Fibroblast of skin of right biceps (primary cell): ENCODE measurements around the gene RPS21.

ENCODE experiments used
- DNase-seq: peaks from one replicate; pipeline ENCODE4 v3.0.0-alpha.2; 2013

RPS21 gene

DNA sequence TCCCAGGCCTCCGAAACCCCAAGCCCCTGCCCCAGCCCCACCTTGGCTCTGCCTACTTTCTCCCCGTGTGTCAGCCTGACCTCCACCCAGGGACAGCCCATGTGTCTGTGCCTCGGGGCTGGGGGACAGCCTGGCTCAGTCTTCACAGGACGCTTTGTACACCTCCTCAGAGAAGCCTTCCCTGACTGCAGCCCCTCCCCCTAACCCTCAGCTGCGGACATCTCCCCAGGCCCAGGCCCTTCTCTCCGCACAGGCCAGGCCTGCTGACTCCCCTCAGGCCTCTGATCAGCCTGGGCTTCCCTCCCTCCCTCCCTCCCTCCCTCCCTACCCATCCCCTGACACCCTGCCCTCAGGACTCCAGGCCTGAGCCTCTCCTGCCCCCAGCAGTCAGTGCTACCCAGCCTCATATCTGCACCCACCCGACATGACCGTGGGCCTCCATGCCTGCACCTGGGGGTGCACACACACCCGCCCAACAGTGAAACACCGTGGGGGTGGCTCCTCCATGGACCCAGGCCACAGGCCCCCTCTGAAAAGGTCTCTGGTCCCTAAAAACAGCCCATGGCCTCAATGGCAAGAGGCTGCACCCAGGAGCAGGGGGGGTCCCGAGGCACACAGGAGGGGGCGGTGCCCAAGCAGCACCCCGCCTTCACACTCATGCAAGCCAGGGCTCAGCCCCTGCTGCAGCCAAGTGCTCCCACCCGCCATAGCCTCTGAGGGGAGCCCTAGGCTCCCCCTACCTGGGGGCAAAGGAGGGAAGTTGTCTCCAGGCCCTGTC is 32.7 kb upstream of the RPS21 start:
- no peak for DNase-seq

GRCh38 chr20:62354811-62355341 is 32.0 kb upstream of the RPS21 start:
- DNase-seq: no peak

GRCh38 chr20:62355516-62355877 is 31.4 kb upstream of the RPS21 start:
- peak; percentile 29 for DNase-seq

DNA sequence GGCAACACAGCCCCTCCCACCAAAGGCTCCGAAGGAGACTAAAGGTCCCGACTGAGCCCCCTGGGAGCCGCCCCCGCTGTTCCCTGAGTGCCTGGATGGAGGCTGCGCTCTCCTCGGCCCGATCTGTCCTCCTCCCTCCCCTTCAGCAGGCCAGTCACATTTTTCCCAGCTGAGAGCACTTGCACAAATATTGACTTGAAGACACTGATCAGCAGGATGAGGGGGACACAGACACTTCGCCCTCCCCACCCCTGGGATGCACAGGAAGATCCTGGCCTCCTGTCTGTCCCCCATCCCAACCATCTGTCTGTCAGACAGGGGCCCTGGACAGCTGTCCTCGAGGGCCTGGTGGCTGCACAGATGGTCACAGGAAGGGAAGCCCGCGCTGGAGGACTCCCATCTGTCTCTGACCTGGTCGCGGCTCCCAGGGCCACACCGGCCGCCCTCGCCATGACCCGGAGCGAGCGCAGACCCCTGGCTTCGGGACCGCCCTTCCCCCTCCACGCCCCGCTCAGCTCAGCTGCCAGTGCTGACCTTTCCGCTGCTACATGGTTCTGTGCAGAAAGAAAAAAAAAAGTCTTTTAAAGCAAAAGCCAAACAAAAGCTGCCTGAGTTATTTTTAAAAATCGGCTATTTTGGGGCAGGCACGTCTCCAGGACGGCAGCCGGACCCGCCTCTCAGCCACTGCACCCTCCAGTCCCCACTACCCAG is 30.9 kb upstream of the RPS21 start:
- no peak for DNase-seq

- DNase-seq: no peak
Measured at GRCh38 chr20:62356589-62357186, 30.2 kb upstream of the RPS21 start.

- peak; percentile 45 for DNase-seq
Measured at GRCh38 chr20:62357187-62357667, 29.7 kb upstream of the RPS21 start.

GRCh38 chr20:62357681-62358080 is 29.2 kb upstream of the RPS21 start:
- DNase-seq: no peak

- DNase-seq: no peak
Measured at GRCh38 chr20:62358171-62359042, 28.5 kb upstream of the RPS21 start.

DNA sequence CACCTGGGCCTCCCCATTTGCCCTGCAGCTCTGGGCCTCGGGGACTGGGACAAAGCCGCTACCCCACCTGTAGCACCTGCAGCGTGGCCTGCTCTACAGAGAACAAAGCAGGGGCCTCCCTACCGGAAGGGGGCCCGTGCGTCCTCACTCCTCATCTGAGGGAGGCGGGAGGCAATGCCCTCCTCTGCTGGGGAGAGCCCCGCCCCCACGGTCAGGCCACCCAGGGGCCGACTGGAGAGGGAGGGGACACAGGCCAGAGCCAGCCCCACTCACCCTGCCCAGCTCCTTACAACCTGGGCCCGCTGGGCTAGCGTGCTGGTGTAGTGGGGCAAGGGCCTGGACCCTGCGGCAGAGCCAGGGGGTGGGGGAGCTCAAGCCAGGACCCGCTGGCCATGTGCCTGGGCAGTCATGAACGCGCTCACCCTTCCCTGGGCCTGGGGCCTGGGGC is 27.8 kb upstream of the RPS21 start:
- no peak for DNase-seq

- no peak for DNase-seq
Measured at GRCh38 chr20:62359491-62360121, 27.3 kb upstream of the RPS21 start.

DNA sequence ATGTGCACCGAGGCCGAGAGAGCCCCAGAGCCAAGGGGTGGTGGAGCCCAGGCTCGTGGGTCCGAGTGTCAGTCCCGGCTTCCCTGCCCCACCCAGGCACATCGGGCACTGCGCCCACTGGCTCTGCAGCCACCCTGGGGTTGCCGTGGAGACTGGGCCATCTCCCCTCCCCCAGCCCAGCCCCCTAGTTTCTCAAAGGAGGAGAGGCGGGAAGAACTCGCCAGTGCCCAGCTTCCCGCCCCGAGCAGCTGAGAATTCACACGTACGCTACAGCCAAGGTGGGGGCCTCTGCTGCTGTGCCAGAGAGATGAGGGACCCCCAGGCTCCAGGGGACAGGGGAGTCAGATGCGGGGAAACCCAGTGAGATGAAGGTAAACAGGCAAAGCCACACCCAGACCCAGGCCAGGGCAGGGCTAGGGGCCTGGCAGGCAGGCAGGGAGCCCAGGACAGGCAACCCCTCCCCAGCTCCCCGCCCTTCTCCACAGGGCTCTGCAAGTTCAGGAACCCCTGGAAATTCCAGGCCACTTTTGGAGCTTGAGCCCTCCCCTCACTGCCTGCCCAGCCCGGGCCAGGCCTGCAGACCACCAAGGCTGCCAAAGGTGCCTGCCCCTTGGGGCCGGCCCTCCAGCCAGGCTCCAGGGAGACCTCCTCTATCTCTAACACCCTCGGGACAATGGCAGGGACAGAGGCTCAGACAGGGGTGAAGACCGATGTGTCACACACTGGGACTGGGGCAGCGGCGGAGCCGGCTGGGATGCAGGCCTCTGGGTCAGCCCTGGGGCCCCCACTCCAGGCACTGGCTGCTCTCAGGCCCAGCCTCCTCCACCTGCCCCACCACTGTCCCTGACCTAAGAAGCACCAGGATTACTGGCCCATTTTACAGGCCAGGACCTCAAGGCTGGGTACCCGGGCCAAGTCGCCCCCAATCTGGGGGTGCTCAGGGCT is 25.8 kb upstream of the RPS21 start:
- no peak for DNase-seq

- DNase-seq: no peak
Measured at GRCh38 chr20:62361799-62362589, 24.9 kb upstream of the RPS21 start.

GRCh38 chr20:62362590-62362940 is 24.3 kb upstream of the RPS21 start:
- DNase-seq: no peak

DNA sequence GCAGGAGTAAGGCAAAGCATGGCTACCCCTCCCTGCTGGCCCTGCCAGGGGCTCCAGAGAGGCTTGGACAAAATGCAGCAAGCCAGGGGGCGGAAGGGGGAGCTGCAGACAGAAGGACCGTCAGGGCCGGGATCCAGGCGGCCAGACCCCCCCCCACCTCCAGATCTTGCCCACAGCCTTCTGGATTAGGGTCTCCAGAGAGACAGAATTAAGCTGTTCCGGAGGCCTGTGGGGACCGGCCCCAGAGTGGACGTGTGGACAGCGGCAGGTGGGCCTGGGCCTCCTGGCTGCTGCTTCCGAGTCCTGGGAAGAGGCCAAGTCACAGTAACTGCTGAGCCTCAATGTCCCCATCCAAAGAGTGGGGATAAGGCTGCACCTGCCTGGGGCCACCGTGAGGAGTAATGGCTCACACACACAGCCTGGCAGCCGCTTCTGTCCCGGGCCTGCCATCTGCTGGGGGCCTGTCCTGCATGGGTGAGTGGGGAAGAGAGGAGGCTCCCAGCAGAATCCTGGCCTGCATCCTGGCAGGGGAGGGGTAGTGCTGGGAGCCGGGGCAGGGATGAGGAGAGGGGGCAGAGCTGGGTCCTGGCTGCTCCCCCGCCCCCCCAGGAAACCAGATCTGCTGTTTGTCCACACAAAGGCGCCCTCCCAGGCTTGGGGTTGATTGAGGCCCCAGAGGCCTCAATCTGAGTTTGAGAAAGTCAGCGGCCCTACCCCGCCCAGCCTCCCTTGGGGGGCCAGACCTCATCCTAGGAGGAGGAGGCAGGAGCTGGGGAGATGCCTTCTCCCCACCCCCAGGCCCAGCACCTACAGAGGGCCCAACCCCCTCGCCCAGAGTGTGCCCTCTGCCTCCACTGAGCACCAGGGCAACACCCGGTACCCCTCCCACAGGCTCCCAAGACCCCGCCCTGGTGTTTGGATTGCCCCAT is 23.6 kb upstream of the RPS21 start:
- no peak for DNase-seq

DNA sequence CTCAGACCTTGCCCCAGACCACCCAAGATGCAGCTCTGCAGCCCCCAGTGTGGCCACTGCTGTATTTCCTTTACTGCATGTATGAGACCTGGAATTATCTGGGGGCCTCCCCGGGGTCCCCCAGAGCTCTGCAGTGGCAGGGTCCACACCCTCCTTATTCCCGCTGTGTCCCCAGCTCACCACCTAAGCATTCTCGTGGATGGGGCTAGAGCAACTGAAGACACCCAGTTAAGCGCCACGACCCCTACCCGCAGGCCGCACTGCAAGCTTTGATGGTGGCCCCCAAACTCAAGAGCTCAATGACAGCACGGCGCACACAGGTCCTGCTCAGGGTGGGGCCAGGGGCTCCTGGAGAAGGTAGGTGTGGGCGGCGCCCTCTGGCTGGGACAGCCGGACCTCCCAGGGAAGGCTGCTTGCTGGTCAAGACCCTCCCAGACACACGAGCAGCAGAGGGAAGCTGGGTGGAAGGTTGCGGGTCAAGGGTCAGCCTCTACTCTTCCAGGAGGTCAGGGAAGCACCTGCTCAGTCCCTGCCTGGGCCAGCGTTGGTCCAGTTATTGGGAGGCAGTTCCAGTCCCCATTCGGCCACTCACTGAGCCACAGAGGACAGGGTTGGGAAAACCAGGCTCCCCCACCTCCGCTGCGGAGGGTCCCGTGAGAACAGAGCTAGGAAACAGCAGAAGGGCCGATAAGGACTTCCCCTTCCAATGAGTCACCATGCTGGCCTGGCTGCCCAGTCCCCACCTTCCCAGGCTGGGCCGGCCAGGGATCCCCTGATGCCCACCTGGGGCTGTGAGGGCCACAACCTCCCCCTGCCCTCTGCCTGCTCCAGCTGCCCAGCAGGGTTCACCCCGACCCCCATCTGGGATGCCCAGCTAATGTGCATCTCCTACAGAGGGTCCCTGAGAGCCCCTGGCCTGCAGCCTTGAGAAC is 22.7 kb upstream of the RPS21 start:
- no peak for DNase-seq

DNA sequence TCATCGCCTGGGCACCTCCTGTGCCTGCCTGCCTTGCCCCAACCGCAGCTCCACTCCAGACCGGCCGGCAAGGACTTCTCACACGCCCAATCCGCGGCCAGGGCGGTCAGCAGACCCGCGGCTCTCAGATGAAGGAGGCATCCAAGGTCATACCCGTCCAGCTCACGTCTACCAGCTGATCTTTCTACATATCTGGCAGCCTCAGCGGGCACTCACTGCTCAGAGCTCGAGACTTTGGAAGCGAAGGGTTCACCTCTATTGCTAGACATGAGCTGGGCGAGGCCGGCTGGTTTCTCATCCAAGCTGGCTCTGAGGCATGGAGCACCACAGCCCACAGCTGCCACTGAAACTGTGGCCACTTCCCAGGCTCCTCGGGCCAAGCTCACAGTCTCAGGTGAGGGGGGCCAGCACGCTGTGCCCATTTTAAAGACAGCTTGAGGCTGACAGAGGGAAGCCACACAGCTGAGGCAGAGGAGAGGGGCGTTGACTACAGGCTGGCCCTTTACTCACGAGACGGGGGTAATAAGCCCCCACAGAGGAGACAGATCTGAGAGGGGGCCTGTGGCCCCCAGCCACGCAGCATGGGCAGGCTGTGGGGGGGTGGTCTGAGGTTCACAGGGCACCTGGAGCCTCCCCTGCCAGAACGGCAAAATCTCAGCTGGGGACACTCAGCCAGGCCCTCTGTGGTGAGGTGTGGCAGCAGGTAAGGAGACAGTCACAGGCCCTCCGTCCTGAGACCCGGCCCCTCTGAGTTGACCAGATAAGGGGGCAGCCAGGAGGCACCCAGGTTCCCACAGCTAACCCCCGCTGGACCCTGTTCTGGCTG is 21.8 kb upstream of the RPS21 start:
- DNase-seq: no peak

DNA sequence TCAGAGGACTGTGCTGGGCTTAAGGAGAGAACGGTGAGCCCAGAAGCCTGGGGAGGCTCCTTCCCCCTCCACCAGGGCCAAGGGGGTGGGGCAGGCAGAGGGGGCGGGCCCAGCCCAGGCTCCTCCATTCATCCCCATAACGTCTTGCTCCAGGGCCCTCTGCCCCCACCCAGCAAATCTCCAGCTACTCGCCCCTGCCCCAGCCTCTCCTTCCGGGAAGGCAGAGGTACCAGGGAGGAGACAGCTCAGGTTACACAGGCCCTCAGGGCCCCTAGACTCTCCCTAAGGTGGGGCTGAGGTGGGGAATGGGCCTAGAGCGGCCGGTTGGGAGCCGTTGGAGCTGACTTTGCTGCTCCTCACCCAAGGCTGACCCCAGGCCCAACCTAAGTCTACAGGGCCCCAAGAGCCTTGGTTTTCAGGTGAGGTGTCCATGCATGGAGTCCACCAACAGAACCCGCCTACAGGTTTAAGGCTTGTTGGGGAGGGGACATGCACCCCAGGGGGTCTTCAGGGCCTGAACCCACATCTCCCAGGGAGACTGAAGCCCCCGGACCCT is 21.0 kb upstream of the RPS21 start:
- no peak for DNase-seq
